Adipocyte (in vitro differentiated cells): Measurements from ENCODE around the gene GCK.
A peak's percentile ranks its signal among the peaks of the same experiment; 100 is the strongest.
"Not testable (repeated sequence)": the region's sequence is repeated elsewhere in the genome, so short reads cannot be mapped to it uniquely, and the experiment has no call there.

Experiments used
- DNase-seq: peaks from one replicate; pipeline ENCODE4 v3.0.0-alpha.2; 2015; ENCODE audit warnings: low read depth
- H3K27me3 ChIP-seq: replicated peaks from 2 replicates; pipeline ENCODE4 v1.7.0; 2013; ENCODE audit warnings: mild to moderate bottlenecking, low read length, moderate library complexity; ENCODE audit not compliant: control insufficient read depth, insufficient read depth
- H3K36me3 ChIP-seq: 2 replicates; pipeline ENCODE4 v1.7.0; 2013; ENCODE audit warnings: low read length, mild to moderate bottlenecking, moderate library complexity; ENCODE audit not compliant: control insufficient read depth, insufficient read depth, severe bottlenecking
- H3K4me1 ChIP-seq: 2 replicates; pipeline ENCODE4 v1.7.0; 2013; ENCODE audit warnings: mild to moderate bottlenecking, low read length, moderate library complexity; ENCODE audit not compliant: control insufficient read depth, insufficient read depth
- H3K4me3 ChIP-seq: 2 replicates; pipeline ENCODE4 v1.7.0; 2013; ENCODE audit warnings: mild to moderate bottlenecking, low read length, moderate library complexity
- H3K9ac ChIP-seq: 2 replicates; pipeline ENCODE4 v1.7.0; 2013; ENCODE audit warnings: mild to moderate bottlenecking, low read length, moderate library complexity
- H3K9me3 ChIP-seq: 2 replicates; pipeline ENCODE4 v1.7.0; 2013; ENCODE audit warnings: mild to moderate bottlenecking, low read length, moderate library complexity; ENCODE audit not compliant: control insufficient read depth

Gene GCK

GRCh38 chr7:44186736-44187135 lies 2.5 kb downstream of the GCK start:
- H3K27me3 ChIP-seq: peaks cover 8% of the 10 kb centered on the region
- no peaks in the 10 kb centered on the region for H3K36me3 ChIP-seq
- H3K4me1 ChIP-seq: peaks cover 13% of the 10 kb centered on the region
- no peak for DNase-seq
- H3K9ac ChIP-seq: no peak overlapping the region
- no peak overlapping the region for H3K4me3 ChIP-seq
- H3K9me3 ChIP-seq: peaks cover 14% of the 10 kb centered on the region

GRCh38 chr7:44185729-44186128 lies 3.5 kb downstream of the GCK start:
- H3K4me3 ChIP-seq: no peak overlapping the region
- H3K9ac ChIP-seq: no peak overlapping the region
- H3K9me3 ChIP-seq: peaks cover 14% of the 10 kb centered on the region
- H3K27me3 ChIP-seq: peaks cover 17% of the 10 kb centered on the region
- H3K36me3 ChIP-seq: no peaks in the 10 kb centered on the region
- H3K4me1 ChIP-seq: peaks cover 7% of the 10 kb centered on the region
- no peak for DNase-seq

- peaks cover 7% of the 10 kb centered on the region for H3K4me1 ChIP-seq
- no peaks in the 10 kb centered on the region for H3K36me3 ChIP-seq
- no peak overlapping the region for H3K4me3 ChIP-seq
- DNase-seq: no peak
- peaks cover 14% of the 10 kb centered on the region for H3K9me3 ChIP-seq
- H3K9ac ChIP-seq: no peak overlapping the region
- H3K27me3 ChIP-seq: peaks cover 14% of the 10 kb centered on the region
Measured at GRCh38 chr7:44184873-44185446, 4.3 kb downstream of the GCK start.

- DNase-seq: peak; percentile 76
- Histone ChIP-seq H3K4me1 (peaks cover 7% of the 10 kb centered on the region), H3K9ac (no peak overlapping the region), H3K27me3 (peaks cover 15% of the 10 kb centered on the region), H3K36me3 (no peaks in the 10 kb centered on the region), H3K4me3 (no peak overlapping the region), H3K9me3 (peaks cover 14% of the 10 kb centered on the region)
Measured at GRCh38 chr7:44184206-44184872, 4.9 kb downstream of the GCK start.

GRCh38 chr7:44183386-44183785 lies 5.9 kb downstream of the GCK start:
- peaks cover 16% of the 10 kb centered on the region for H3K27me3 ChIP-seq
- DNase-seq: no peak
- no peak overlapping the region for H3K4me3 ChIP-seq
- H3K9ac ChIP-seq: no peak overlapping the region
- no peaks in the 10 kb centered on the region for H3K36me3 ChIP-seq
- peaks cover 14% of the 10 kb centered on the region for H3K9me3 ChIP-seq
- peaks cover 7% of the 10 kb centered on the region for H3K4me1 ChIP-seq

- Histone ChIP-seq H3K9ac (no peak overlapping the region), H3K27me3 (peaks cover 16% of the 10 kb centered on the region), H3K36me3 (no peaks in the 10 kb centered on the region), H3K4me1 (peaks cover 12% of the 10 kb centered on the region), H3K9me3 (peaks cover 14% of the 10 kb centered on the region), H3K4me3 (no peak overlapping the region)
- no peak for DNase-seq
Measured at GRCh38 chr7:44182827-44183226, 6.4 kb downstream of the GCK start.

- H3K27me3 ChIP-seq: peaks cover 30% of the 10 kb centered on the region
- peaks cover 14% of the 10 kb centered on the region for H3K9me3 ChIP-seq
- no peak overlapping the region for H3K9ac ChIP-seq
- H3K36me3 ChIP-seq: no peaks in the 10 kb centered on the region
- H3K4me3 ChIP-seq: no peak overlapping the region
- no peak for DNase-seq
- H3K4me1 ChIP-seq: peaks cover 20% of the 10 kb centered on the region
Measured at GRCh38 chr7:44180631-44181030, 8.6 kb downstream of the GCK start.

GRCh38 chr7:44177570-44178131 lies 11.6 kb downstream of the GCK start:
- DNase-seq: peak; percentile 52
- Histone ChIP-seq H3K9ac (no peak overlapping the region), H3K27me3 (peaks cover 46% of the 10 kb centered on the region), H3K9me3 (peaks cover 13% of the 10 kb centered on the region), H3K4me3 (no peak overlapping the region), H3K36me3 (no peaks in the 10 kb centered on the region), H3K4me1 (peaks cover 13% of the 10 kb centered on the region)

GRCh38 chr7:44176486-44176885 lies 12.8 kb downstream of the GCK start:
- H3K27me3 ChIP-seq: peaks cover 40% of the 10 kb centered on the region
- peaks cover 13% of the 10 kb centered on the region for H3K4me1 ChIP-seq
- DNase-seq: no peak
- H3K36me3 ChIP-seq: no peaks in the 10 kb centered on the region
- H3K4me3 ChIP-seq: no peak overlapping the region
- H3K9me3 ChIP-seq: peaks cover 4% of the 10 kb centered on the region
- H3K9ac ChIP-seq: no peak overlapping the region

GRCh38 chr7:44175730-44176129 lies 13.5 kb downstream of the GCK start:
- H3K36me3 ChIP-seq: no peaks in the 10 kb centered on the region
- no peak overlapping the region for H3K4me3 ChIP-seq
- H3K9me3 ChIP-seq: peaks cover 4% of the 10 kb centered on the region
- peaks cover 13% of the 10 kb centered on the region for H3K4me1 ChIP-seq
- peaks cover 33% of the 10 kb centered on the region for H3K27me3 ChIP-seq
- H3K9ac ChIP-seq: no peak overlapping the region
- no peak for DNase-seq

- H3K27me3 ChIP-seq: peaks cover 33% of the 10 kb centered on the region
- H3K4me1 ChIP-seq: peaks cover 13% of the 10 kb centered on the region
- H3K9ac ChIP-seq, H3K9me3 ChIP-seq, H3K4me3 ChIP-seq, DNase-seq, H3K36me3 ChIP-seq: not testable (repeated sequence)
Measured at GRCh38 chr7:44174694-44174948, 14.6 kb downstream of the GCK start.
